Mammary epithelial cell (primary cell): Measurements from ENCODE around the gene ANKRD60.

Experiments
- CTCF ChIP-seq, 2 donors: IDR thresholded peaks in 1 of 2; conservative IDR thresholded peaks in 1 of 2; 2 replicates each; pipeline ENCODE4 v1.5.1; 2011 to 2012; ENCODE audit warnings: inconsistent platforms in 2 of 2, low read length in 2 of 2, mild to moderate bottlenecking in 2 of 2, control low read depth in 1 of 2, low read depth in 1 of 2; ENCODE audit not compliant: insufficient read depth in 1 of 2; ENCODE audit errors: extremely low read depth in 1 of 2
- EZH2 ChIP-seq: IDR thresholded peaks from 2 replicates; pipeline ENCODE4 v1.6.1; 2012; ENCODE audit warnings: low read length, inconsistent platforms, borderline replicate concordance

- TF ChIP-seq CTCF (conservative IDR thresholded peaks at IDR 0.05 in 1 of 2, IDR thresholded peaks at IDR 0.05 in 1 of 2; ENCODE audit: extremely low read depth in 1 of 2, insufficient read depth in 1 of 2, low read depth in 1 of 2, low read length in 2 of 2) (no peak), EZH2 (no peak)
These were observed 48.7 kb upstream of the ANKRD60 start for GRCh38 chr20:58277107-58277506.
